Dermis microvascular lymphatic vessel endothelial cell (primary cell): Measurements from ENCODE around the gene C19orf73. TPM values are rescaled to one million over a fixed set of nuclear protein-coding genes. Genes with fewer than 3 reads are reported as not detected.
"Not testable (repeated sequence)": the region's sequence is repeated elsewhere in the genome, so short reads cannot be mapped to it uniquely, and the experiment has no call there.

ENCODE experiments used
- DNase-seq, 2 donors: peaks; one replicate each; pipeline versions ENCODE4 v3.0.0 to v3.0.0-alpha.2; 2010; ENCODE audit warnings: low read depth in 2 of 2
- total RNA-seq: library from RNA; depleted of rRNA; stranded (reverse); fragments of >200 nt; gene quantifications from 2 replicates; pipeline ENCODE4 v1.2.1, GENCODE V29; 2014

Gene C19orf73
- total RNA-seq, 1 donor from 2014 or later = 0.13 TPM

DNA sequence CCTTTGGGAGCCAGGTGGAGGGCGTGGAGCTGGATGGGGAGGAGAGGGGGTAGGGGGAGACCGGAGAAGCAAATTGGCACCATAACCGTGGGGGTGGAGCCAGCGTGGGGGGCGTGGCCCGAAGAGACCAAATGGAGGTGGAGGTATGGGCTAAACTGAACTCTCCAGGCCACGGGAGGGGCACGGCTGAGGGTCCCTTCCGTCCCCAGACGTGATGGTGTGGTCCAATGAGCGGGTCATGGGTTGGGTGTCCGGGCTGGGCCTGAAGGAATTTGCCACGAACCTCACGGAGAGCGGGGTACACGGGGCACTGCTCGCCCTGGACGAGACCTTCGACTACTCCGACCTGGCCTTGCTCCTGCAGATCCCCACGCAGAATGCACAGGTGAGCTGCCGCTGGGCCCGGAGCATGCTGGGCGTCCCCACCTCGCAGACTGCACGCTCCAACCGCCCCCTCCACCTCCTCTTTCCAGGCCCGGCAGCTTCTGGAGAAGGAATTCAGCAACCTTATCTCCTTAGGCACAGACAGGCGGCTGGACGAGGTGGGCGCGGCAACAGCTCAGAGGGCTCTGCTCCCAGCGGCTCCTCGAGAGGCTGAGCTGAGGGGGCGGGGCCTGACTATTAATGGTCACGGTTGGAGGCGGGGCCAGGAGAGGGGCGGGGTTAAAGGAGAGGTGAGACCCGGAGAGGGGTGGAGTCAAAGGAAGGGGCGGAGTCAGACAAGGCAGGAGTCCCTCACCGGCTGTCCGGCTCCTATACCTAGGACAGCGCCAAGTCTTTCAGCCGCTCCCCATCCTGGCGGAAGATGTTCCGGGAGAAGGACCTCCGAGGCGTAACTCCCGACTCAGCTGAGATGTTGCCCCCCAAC is 30.1 kb upstream of the C19orf73 start:
- peak; percentile 45 to 89 for DNase-seq

DNA sequence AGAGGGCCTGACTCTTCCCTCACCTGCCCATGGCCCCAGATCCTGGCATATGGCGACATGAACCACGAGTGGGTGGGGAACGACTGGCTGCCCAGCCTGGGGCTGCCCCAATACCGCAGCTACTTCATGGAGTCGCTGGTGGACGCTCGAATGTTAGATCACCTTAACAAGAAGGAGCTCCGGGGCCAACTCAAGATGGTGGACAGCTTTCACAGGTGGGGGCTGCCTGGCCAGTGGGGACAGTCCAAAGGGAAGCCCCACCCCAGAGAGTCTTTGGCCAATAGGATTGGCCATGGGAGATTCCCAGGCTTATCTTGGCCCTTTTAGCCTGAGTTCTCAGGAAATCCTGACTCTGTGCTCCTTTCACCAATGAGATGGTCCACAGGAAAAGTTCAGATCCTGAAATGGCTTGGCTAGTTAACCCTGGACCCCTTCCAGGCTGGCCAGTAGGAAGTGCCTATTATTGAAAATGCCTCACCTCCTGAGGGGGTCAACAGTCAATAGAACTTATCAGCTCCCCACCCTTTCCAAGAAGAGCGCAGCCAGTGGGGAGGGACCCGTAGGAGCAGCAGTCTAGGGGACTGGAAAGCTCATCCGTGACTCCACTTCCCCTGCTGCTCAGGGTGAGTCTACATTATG is 29.2 kb upstream of the C19orf73 start:
- peak; percentile 39 to 66 for DNase-seq

DNA sequence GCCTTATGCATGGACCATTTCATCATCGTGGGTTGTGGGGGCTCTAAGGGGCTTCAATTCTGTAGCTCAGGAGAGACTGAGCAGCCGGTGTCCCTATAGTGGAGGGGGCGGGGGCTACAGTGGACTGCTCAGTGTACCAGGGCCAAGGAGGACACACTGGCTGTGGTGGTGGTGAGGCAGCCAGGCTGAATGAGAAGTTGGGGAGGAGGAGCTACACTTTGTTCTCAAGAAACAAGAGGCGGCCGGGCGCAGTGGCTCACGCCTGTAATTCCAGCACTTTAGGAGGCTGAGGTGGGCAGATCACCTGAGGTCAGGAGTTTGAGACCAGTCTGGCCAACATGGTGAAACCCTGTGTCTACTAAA is 27.4 kb upstream of the C19orf73 start:
- DNase-seq = not testable (repeated sequence)

DNA sequence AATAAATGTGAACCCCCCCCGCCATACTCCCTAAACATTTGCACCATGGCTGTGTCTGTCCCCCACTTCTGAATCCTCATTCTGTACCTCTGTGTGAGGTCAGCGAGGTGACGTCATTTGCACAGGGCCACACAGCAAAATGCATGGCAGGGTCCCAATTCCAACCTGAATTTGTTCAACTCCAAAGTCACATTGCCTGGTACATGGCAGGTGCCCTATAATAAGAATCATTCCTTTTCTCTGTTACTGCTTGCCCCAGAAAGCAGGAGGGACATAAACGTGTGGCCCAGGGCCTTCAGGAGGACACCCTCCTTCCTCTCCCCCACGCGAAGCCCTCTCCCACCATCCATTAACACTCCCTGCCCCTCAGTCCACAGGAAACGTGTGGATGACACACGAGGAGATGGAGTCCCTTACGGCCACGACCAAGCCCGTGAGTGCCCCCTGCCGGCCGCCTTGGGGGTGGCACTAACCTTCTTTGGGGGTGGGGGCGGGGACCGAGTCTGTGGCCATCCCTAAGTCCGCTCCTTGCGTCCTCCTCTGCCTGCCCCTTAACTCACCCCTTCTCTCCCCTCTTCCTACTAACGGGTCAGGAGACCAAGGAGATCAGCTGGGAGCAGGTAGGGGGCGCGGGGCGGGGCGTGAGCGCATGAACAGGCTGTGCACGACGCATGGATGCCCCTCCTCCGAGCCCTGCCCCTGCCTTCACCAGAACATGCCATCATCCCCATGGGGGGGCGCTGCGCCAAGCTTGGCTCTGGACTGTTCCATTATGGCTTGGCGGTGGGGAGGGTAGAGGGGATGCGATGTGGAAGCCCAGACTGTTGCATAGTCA is 26.8 kb upstream of the C19orf73 start:
- DNase-seq = peak; percentile 41 to 81

DNA sequence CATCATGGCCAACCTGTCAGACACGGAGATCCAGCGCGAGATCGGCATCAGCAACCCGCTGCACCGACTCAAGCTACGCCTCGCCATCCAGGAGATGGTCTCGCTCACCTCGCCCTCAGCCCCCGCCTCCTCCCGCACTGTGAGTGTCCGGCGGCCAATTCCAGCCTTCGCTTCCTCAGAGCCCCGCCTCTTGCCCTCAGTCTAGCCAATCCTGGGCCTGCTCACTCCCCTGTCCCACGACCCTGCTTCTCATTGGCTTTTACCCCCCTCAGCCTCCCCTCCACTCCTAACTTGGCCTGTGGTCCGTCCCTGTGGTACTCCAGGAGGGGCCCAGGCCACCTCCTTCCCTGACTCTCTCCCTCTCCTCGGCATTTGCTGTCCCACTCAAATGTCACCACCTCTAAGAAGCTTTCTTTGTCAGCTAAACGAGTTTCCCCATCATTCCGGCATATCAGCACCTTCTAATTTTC is 24.0 kb upstream of the C19orf73 start:
- DNase-seq = peak; percentile 77 to 91

DNA sequence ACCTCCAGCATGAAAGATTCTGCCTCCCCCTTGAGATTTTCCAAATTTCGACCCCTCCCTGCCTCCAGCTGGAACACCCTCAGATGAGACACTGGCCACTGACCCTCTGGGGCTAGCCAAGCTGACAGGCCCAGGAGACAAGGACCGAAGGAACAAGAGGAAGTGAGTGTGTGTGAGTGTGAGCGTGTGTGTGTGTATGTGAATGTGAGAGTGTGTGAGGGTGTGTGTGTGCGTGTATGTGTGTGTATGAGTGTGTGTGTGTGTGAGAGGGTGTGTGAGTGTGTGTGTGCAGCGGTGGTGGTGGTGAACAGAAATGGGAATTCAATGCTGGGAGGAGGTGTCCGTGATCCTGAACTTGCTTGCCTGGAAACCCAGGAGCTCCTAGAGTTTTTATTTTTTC is 22.4 kb upstream of the C19orf73 start:
- no peak for DNase-seq

DNA sequence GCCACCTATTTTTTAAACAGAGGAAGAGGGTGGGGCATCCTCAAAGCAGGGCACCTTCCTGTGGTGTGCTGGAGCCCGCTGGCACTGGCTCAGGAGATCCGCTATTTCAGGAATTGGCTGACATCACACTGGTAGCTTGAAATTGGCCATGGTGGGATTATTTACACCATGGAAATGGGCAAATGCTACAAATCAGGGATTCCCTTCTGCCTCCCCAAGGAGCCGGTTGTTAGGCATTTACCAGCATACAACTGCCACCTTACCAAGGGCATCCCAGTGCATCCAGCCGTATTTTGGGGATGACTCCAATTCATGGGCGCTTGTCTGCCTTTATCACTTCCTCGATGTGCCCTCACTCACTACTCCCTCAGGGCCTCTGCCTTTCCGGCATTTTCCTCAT is 22.0 kb upstream of the C19orf73 start:
- no peak for DNase-seq

DNA sequence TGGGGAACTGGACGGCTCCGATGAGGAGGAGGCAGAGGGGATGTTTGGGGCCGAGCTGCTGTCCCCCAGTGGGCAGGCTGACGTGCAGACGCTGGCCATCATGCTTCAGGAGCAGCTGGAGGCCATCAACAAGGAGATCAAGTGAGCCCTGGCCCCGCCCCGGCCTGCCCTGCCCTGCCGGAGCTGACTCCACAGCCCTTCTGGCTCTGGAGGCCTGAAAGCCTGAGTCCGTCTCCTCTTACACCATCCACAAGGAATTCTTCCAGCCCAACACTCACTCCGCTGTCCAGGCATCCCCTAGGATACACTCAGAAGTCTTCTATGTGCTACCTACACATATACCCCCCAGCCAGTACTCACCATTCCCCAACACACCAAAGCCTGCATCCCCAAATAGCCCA is 17.8 kb upstream of the C19orf73 start:
- no peak for DNase-seq

DNA sequence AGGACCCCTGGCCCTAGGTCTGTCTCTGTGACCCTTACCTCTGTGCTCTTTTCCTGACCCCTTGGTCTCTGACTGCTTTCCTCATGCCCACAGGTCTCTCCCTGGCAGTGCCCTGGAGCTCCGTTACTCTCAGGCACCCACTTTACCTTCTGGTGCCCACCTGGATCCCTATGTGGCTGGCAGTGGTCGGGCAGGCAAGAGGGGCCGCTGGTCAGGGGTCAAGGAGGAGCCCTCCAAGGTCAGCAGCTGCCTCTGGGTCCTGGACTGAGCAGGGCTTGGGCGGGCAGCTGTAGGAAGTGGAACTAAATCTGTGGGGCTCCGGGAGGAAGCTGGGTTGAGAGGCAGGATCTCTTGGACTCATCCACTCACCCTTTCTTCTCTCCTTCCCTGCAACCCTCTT is 16.7 kb upstream of the C19orf73 start:
- DNase-seq = no peak

DNA sequence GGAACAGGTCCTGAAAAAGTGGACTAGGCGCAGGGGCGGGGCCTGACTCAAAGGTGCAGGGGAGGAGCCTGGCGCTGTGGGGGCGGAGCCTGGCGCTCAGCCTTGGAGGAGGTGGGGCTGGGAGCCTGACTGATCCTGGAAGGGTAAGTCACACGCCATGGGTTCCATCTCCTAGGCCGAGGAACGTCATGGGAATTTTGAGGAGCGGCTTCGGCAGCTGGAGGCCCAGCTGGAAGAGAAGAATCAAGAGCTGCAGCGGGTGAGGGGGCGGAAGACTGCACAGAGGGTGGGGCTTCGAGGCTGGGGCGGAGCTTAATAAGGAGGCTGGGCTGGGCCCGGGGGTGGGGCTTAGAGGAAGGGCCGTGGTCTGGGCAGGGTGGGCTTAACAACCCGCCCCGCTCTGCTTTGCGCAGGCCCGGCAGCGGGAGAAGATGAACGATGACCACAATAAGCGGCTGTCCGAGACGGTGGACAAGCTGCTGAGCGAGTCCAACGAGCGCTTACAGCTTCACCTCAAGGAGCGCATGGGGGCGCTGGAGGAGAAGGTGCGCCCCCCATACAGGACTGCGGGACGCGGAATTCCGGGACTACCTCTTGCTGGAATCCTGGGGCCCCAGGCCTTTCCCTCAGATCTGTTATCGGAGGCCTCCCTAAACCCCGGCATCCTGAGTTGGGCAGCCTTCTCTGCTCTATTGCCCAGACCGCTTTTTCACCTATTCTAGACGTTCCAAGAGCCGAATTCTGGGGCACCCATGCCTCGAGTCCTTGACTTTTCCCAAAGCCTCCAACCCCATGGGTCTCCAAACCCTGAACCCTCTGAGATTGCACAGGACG is 14.9 kb upstream of the C19orf73 start:
- DNase-seq = peak in 1 of 2 donors; percentile 44

DNA sequence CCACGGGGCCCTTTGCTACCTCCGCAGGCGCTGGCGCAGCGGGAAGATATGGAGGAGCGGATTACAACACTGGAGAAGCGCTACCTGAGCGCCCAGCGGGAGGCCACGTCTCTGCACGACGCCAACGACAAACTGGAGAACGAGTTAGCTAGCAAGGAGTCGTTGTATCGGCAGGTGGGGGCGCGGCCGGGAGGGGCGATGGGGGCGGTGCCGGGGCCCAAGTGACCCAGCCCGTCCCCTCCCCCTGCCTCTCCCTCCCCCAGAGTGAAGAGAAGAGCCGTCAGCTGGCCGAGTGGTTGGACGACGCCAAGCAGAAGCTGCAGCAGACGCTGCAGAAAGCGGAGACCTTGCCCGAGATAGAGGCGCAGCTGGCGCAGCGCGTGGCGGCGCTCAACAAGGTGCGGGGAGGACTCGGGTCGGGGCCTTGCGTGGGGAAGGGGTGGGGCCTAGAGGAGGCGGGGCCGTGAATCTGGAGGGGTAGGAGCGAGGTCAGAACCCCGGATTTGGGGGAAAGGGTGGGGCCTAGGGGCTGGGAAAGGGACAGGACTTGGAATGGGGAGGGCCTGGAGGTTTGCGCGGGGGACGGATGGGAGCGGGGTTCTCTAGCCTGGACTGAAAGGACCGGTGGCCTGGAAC is 14.1 kb upstream of the C19orf73 start:
- no peak for DNase-seq

DNA sequence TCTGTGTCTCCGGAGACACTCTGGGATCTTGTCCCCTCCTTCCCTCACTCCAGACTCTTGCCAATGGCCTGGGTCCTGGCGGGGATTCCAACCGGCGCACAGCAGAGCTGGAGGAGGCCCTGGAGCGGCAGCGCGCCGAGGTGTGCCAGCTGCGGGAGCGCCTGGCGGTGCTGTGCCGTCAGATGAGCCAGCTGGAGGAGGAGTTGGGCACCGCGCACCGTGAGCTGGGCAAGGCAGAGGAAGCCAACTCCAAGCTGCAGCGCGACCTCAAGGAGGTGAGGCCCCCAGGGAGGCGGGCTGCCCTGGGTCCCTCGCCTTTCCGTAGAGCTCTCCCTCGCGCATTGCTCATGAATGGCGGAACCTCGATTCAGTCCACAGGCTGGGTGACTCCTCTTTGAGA is 11.4 kb upstream of the C19orf73 start:
- no peak for DNase-seq

DNA sequence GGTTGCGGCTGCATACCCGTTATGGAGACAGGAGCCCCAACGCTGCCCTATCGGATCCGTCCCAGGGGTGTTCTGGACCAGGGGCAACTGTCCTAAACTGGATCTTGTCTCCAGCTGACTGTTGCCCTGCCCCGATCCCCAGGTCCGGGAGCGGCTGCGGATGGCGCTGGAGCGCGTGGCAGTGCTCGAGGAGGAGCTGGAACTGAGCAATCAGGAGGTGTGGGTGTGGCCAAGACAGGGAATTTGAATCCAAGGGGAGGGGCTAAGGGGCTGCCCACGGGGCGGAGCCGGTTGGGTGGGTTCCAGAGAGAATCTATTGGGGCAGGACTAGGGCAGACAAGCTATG is 10.3 kb upstream of the C19orf73 start:
- no peak for DNase-seq

DNA sequence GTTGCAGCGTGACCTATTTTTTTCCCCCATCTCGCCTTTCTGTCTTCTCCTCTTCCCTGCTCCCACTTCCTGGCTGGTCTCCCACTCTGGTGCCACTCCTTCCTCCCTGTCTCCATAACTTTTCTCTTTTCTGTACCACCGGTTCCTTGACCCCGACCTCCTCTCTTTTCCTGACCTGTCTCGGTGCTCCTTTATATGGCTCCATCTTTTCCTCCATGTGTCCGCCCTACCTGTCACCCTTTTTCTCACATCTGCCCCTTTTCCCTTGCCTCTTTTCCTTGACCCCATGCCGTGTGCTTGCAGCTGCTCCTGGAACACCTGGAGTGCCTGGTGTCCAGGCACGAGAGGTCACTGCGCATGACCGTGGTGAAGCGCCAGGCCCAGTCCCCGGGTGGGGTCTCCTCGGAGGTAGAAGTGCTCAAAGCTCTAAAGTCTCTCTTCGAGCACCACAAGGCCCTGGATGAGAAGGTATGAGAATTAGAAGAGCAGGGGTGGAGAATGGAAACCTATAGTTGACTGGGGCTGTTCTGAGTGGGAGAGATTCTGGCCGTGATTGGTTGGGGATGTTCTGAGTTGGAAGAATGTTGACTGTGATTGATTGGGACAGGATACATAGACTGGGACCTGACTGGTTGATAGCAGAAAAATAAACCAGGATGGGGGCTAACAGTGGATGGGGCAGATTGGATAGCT is 9.7 kb upstream of the C19orf73 start:
- no peak for DNase-seq

DNA sequence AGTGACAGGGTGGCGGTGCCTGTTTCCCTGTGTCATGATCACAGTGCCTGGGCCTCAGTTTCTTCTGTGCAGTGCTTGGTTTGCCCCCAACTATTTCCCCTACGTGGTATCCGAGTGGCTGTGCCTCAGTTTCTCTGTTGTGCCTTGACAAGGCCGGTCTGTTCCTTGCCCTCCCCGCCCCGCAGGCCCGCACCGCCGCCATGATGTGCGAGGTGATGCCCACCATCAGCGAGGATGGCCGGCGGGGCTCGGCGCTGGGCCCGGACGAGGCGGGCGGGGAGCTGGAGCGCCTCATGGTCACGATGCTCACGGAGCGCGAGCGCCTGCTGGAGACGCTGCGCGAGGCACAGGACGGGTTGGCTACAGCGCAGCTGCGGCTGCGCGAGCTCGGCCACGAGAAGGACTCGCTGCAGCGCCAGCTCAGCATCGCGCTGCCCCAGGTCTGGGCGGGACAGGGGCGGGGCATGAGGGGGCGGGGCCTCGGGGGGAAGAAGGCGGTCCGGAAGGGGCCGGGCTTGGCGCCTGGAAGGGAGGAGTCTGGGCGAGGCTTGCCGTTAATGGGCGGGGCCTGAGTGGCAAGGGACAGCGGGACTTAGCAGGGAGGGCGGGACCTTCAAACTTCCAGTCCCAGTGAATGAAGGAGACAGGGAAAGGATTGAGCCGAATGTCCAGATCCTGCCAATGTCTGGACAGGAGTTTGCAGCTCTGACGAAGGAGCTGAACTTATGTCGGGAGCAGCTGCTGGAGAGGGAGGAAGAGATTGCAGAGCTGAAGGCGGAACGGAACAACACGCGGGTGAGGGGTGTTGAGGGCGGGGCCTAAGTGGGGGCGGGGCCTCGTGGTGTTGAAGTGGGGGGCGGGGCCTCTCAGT is 9.0 kb upstream of the C19orf73 start:
- DNase-seq = peak; percentile 88 to 97

DNA sequence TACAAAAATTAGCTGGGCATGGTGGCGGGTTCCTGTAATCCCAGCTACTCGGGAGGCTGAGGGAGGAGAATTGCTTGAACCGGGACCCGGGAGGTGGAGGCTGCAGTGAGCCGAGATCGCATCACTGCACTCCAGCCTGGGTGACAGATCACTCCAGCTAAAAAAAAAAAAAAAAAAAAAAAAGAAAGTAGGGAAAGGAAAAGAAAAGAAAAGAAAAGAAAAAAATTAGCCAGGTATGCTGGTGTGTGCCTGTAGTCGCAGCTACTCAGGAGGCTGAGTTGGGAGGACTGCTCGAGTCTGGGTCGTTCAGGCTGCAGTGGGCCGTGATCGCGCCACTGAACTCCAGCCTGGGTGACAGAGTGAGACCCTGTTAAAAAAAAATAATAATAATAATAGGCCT is 8.3 kb upstream of the C19orf73 start:
- not testable (repeated sequence) for DNase-seq

DNA sequence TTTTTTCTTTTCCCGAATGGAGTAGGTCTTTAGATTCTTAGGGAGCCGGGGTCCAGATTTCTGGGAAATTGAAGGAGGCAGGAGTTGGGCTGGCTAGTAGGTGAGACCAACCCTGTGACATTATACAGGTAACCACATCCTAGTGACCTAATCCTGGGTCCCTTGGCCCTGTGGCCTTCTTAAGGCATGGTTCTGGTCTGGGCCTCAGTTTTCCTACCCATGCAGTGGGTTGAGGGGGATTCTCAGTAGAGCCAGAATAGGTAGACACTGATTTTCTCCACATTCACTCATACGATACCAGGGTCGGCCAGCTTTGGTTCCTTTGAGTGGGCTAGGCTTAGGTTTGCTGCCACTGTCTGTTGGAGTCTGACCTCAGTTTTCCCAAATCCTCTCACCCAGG is 7.6 kb upstream of the C19orf73 start:
- DNase-seq = no peak

DNA sequence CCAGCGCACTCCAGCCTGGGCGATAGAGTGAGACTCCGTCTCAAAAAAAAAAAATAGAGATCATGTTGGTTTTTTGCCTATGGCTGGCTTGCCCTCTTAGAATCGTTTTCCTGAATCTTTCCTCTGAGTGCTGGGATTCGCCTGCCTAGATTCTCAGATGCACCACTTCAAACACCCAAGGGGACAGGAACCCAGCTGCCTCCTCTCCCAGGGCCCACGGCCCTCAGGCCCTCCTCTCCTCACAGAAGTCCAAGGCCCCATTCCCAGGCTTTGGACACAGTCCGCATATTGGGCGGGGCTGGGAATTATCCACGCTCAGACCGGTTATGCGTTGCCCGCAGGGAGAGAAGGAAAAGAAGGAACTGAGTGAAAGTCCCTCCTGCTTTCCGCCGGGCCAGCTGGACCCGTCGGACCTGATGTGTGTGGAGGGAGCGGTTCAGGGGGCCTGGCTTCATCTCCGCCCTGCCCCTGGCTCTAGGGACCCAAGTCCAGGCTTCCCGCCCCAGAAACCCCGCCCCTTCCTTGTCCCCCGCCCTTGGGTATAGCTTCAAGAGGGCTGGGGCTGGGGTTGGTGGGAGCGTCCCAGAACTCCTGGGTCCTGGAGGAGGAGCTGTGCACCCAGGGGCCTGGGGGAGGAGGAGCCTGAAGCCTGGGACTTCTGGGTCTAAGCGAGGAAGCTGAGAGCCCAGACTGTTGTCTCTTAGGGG is 6.2 kb upstream of the C19orf73 start:
- DNase-seq = no peak

DNA sequence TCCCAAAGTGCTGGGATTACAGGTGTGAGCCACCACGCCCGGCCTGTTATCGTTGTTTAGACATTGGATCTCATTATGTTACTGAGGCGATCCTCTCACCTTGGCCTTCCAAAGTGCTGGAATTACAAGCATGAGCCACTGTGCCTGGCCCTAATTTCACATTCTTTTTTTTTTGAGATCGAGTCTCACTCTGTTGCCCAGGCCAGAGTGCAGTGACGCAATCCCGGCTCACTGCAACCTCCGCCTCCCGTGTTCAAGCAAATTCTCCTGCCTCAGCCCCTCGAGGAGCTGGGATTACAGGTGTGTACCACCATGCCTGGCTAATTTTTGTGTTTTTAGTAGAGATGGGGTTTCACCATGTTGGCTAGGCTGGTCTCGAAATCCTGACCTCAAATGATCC is 4.3 kb upstream of the C19orf73 start:
- not testable (repeated sequence) for DNase-seq
